HCT116 (cell line): Measurements from ENCODE around the gene RABEP1. TPM values are rescaled to one million over a fixed set of nuclear protein-coding genes. Genes with fewer than 3 reads are reported as not detected.

Source experiments
- ATAC-seq: fragments of 200-7000 bp; cut with Tn5 transposase; 2 replicates; pipeline ENCODE4 v1.9.1; 2020; ENCODE audit warnings: mild to moderate bottlenecking, moderate library complexity
- BruUV-seq: library from RNA; stranded (reverse); fragments of 400-500 nt; replicated peaks from 2 replicates; lab custom pipeline; 2021; lab: Mats Ljungman, UMichigan
- CTCF ChIA-PET: fragments of 300-600 bp; sonication (Branson Sonifier 250); formaldehyde crosslinking; loops from one replicate; lab custom pipeline; 2021; ENCODE audit warnings: antibody characterized with exemption; lab: Charles Lee
- POLR2A ChIA-PET: fragments of 300-600, 350-600 bp; sonication (Branson Sonifier 250); formaldehyde crosslinking; loops from one replicate; lab custom pipeline; 2021; ENCODE audit warnings: antibody characterized with exemption; lab: Charles Lee
- RAD21 ChIA-PET, 2 experiments: fragments of 300-600 bp; sonication (Branson Sonifier 250); formaldehyde crosslinking; loops; one replicate each; lab custom pipeline; 2023; ENCODE audit warnings: low total read pairs in 2 of 2; ENCODE audit not compliant: uncharacterized antibody in 2 of 2, unreplicated experiment in 2 of 2, low non-redundant PET in 1 of 2; lab: Charles Lee
- DNase-seq: peaks from one replicate; pipeline ENCODE4 v3.0.0-alpha.2; 2010; ENCODE audit warnings: low read depth, low spot score
- H2AFZ ChIP-seq: fragments of 200-600 bp; shearing (Covaris generic), sonication (generic); 2 replicates; pipeline ENCODE4 v1.6.1; 2017; ENCODE audit warnings: low read depth, mixed run types, mixed read lengths, antibody characterized with exemption, low read length; ENCODE audit not compliant: poor library complexity, severe bottlenecking
- H3K27ac ChIP-seq: 2 replicates; pipeline ENCODE4 v1.5.1; 2012; ENCODE audit warnings: low read depth, low read length
- H3K27me3 ChIP-seq: fragments of 200-600 bp; sonication (generic); 2 replicates; pipeline ENCODE4 v1.6.1; 2016; ENCODE audit warnings: mixed run types, low read length, mixed read lengths; ENCODE audit not compliant: insufficient read depth
- H3K36me3 ChIP-seq, 2 experiments: fragments of 200-500 bp in 1 of 2; fragments of 200-600 bp in 1 of 2; sonication (Bioruptor generic) in 1 of 2; sonication (generic) in 1 of 2; 2 replicates each; pipeline versions ENCODE4 v1.5.1 to v1.6.1; 2014 to 2016; ENCODE audit warnings: low read length in 2 of 2, inconsistent platforms in 1 of 2, mixed read lengths in 1 of 2, mixed run types in 1 of 2; ENCODE audit not compliant: insufficient read depth in 2 of 2, control insufficient read depth in 1 of 2
- H3K4me1 ChIP-seq, 2 experiments: fragments of 200-600 bp in 1 of 2; sonication (generic) in 1 of 2; 2 replicates each; pipeline versions ENCODE4 v1.5.1 to v1.6.1; 2012 to 2017; ENCODE audit warnings: low read length in 2 of 2, inconsistent platforms in 1 of 2, mild to moderate bottlenecking in 1 of 2, mixed read lengths in 1 of 2, mixed run types in 1 of 2, moderate library complexity in 1 of 2; ENCODE audit not compliant: insufficient read depth in 2 of 2, control insufficient read depth in 1 of 2
- H3K4me2 ChIP-seq: fragments of 200-600 bp; sonication (generic); 2 replicates; pipeline ENCODE4 v1.6.1; 2017; ENCODE audit warnings: mixed run types, low read length, mixed read lengths
- H3K4me3 ChIP-seq, 2 experiments: fragments of 200-600 bp in 1 of 2; sonication (generic) in 1 of 2; replicated peaks in 1 of 2; 2 replicates each; pipeline ENCODE4 v1.5.1; 2011 to 2016; ENCODE audit warnings: low read length in 2 of 2, control low read depth in 1 of 2, low read depth in 1 of 2, mild to moderate bottlenecking in 1 of 2, mixed read lengths in 1 of 2, mixed run types in 1 of 2
- H3K79me2 ChIP-seq: fragments of 200-600 bp; sonication (generic); 2 replicates; pipeline ENCODE4 v1.6.1; 2017; ENCODE audit warnings: mild to moderate bottlenecking, mixed run types, low read length, moderate library complexity, mixed read lengths; ENCODE audit not compliant: insufficient read depth
- H3K9ac ChIP-seq: fragments of 200-600 bp; sonication (generic); 2 replicates; pipeline ENCODE4 v1.6.1; 2016; ENCODE audit warnings: low read length, mixed read lengths
- H3K9me2 ChIP-seq: fragments of 200-600 bp; sonication (generic), shearing (Covaris generic); 2 replicates; pipeline ENCODE4 v1.6.1; 2017; ENCODE audit warnings: mixed run types, mild to moderate bottlenecking, moderate library complexity; ENCODE audit not compliant: insufficient read depth
- H3K9me3 ChIP-seq, 2 experiments: fragments of 200-500 bp in 1 of 2; fragments of 200-600 bp in 1 of 2; sonication (Bioruptor generic) in 1 of 2; sonication (generic) in 1 of 2; 2 replicates each; pipeline ENCODE4 v1.6.1; 2014 to 2017; ENCODE audit warnings: low read length in 2 of 2, mixed read lengths in 2 of 2, inconsistent platforms in 1 of 2, low read depth in 1 of 2, mild to moderate bottlenecking in 1 of 2, mixed run types in 1 of 2, moderate library complexity in 1 of 2; ENCODE audit not compliant: control insufficient read depth in 1 of 2, insufficient read depth in 1 of 2
- H4K20me1 ChIP-seq: fragments of 200-600 bp; sonication (generic), shearing (Covaris generic); 2 replicates; pipeline ENCODE4 v1.6.1; 2017; ENCODE audit warnings: mixed run types, mild to moderate bottlenecking, moderate library complexity; ENCODE audit not compliant: insufficient read depth
- ELF1 ChIP-seq: IDR thresholded peaks from 2 replicates; pipeline ENCODE4 v1.6.1; 2012; ENCODE audit warnings: low read depth, borderline replicate concordance
- EZH2 ChIP-seq: fragments of 200-600 bp; sonication (generic); IDR thresholded peaks from 2 replicates; pipeline ENCODE4 v1.6.1; 2017; ENCODE audit warnings: antibody characterized with exemption, mixed run types
- MAX ChIP-seq: IDR thresholded peaks from 2 replicates; pipeline ENCODE4 v1.6.1; 2012
- RAD21 ChIP-seq: IDR thresholded peaks from 2 replicates; pipeline ENCODE4 v1.6.1; 2012; ENCODE audit warnings: low read depth, mild to moderate bottlenecking
- ZBTB33 ChIP-seq: IDR thresholded peaks from 2 replicates; pipeline ENCODE4 v1.6.1; 2011; ENCODE audit warnings: mild to moderate bottlenecking, low read length, moderate library complexity; ENCODE audit not compliant: insufficient replicate concordance; ENCODE audit errors: extremely low read depth
- intact Hi-C: fragments of 100-400 bp; cut with micrococcal nuclease; formaldehyde crosslinking; loops from 2 replicates; pipeline ENCODE4 v1.10.0; 2022
- total RNA-seq: library from RNA; stranded (reverse); gene quantifications from one replicate; pipeline ENCODE4 v1.2.1, GENCODE V29; 2021; ENCODE audit not compliant: unreplicated experiment

The RABEP1 gene
- total RNA-seq, 1 experiment from 2014 or later, result 38.5 TPM

GRCh38 chr17:5291683-5292350, 9.7 kb downstream of the RABEP1 start:
- Histone ChIP-seq H4K20me1 (peaks cover 15% of the 10 kb centered on the region; the same call in 1 of the 2 replicates), H3K9me3 (no peaks in the 10 kb centered on the region), H3K4me1 (no peaks in the 10 kb centered on the region), H3K9ac (no peak overlapping the region), H3K4me3 (no peak overlapping the region), H3K27me3 (no peaks in the 10 kb centered on the region), H3K27ac (no peak overlapping the region), H2AFZ (no peak overlapping the region), H3K36me3 (0 out of 4 replicates have a peak, but pooled peaks cover 0 to 5% of the 10 kb centered on the region in 2 experiments), H3K79me2 (peaks cover 100% of the 10 kb centered on the region), H3K4me2 (no peak overlapping the region), H3K9me2 (no peaks in the 10 kb centered on the region)
- BruUV-seq, result no TSS peak
- TF ChIP-seq EZH2 (no peak), ELF1 (no peak), ZBTB33 (no peak)
- POLR2A ChIA-PET, result no interaction called here
- CTCF ChIA-PET, result no interaction called here
- RAD21 ChIA-PET, result no interaction called here
- DNase-seq, result no peak
- intact Hi-C loops, result no loop called here
- no peak for ATAC-seq

GRCh38 chr17:5297245-5297644, 15.2 kb downstream of the RABEP1 start:
- no TSS peak for BruUV-seq
- Histone ChIP-seq H3K79me2 (peaks cover 95% of the 10 kb centered on the region), H3K4me2 (no peak overlapping the region), H3K4me3 (no peak overlapping the region), H2AFZ (no peak overlapping the region), H4K20me1 (peaks cover 12% of the 10 kb centered on the region; the same call in 1 of the 2 replicates), H3K9ac (no peak overlapping the region), H3K4me1 (no peaks in the 10 kb centered on the region), H3K9me3 (no peaks in the 10 kb centered on the region), H3K27me3 (no peaks in the 10 kb centered on the region), H3K9me2 (no peaks in the 10 kb centered on the region), H3K27ac (no peak overlapping the region), H3K36me3 (0 out of 4 replicates have a peak, but pooled peaks cover 0 to 5% of the 10 kb centered on the region in 2 experiments)
- ChIA-PET CTCF (interaction anchor here (0.8 to 2.1 kb wide), 3 partner anchors 9 to 142 kb away, joined by 3 to 11 read pairs (median 4); partner anchors contain the start of gene C1QBP), POLR2A (no interaction called here), RAD21 (no interaction called here)
- peak; percentile 13 for DNase-seq
- ATAC-seq, result no peak
- intact Hi-C loops, result no loop called here
- TF ChIP-seq RAD21 (peak; percentile 16; the same call in 1 of the 2 replicates), MAX (no peak)
